Neural progenitor cell (in vitro differentiated cells): Measurements from ENCODE around the gene CELF5. TPM values are rescaled to one million over a fixed set of nuclear protein-coding genes. Genes with fewer than 3 reads are reported as not detected.

ENCODE experiments used
- DNase-seq: peaks from one replicate; pipeline ENCODE4 v3.0.0-alpha.2; 2016; ENCODE audit warnings: low spot score
- H2AFZ ChIP-seq: fragments of 200-600 bp; sonication (generic); replicated peaks from 2 replicates; pipeline ENCODE4 v1.6.1; 2016; ENCODE audit warnings: antibody characterized with exemption
- H3F3A ChIP-seq: fragments of 200-600 bp; sonication (generic); 2 replicates; pipeline ENCODE4 v1.6.1; 2016; ENCODE audit warnings: antibody characterized with exemption, low read depth
- H3K27ac ChIP-seq: fragments of 200-600 bp; sonication (generic); 2 replicates; pipeline ENCODE4 v1.5.1; 2016; ENCODE audit warnings: mild to moderate bottlenecking
- H3K27me3 ChIP-seq: fragments of 200-600 bp; sonication (generic); 2 replicates; pipeline ENCODE4 v1.6.1; 2016; ENCODE audit warnings: mild to moderate bottlenecking, moderate library complexity
- H3K36me3 ChIP-seq: fragments of 200-600 bp; sonication (generic); 2 replicates; pipeline ENCODE4 v1.5.1; 2016
- H3K4me1 ChIP-seq: fragments of 200-600 bp; sonication (generic); 2 replicates; pipeline ENCODE4 v1.6.1; 2016; ENCODE audit warnings: mixed run types
- H3K4me2 ChIP-seq: fragments of 200-600 bp; sonication (generic); 2 replicates; pipeline ENCODE4 v1.6.1; 2016
- H3K4me3 ChIP-seq: fragments of 200-600 bp; sonication (generic); 2 replicates; pipeline ENCODE4 v1.5.1; 2016
- H3K79me2 ChIP-seq: fragments of 200-600 bp; sonication (generic); 2 replicates; pipeline ENCODE4 v1.6.1; 2016; ENCODE audit warnings: low read depth
- H3K9ac ChIP-seq: fragments of 200-600 bp; sonication (generic); 2 replicates; pipeline ENCODE4 v1.6.1; 2016
- H3K9me3 ChIP-seq: fragments of 200-600 bp; sonication (generic); 2 replicates; pipeline ENCODE4 v1.5.1; 2016; ENCODE audit warnings: low read depth
- H4K20me1 ChIP-seq: fragments of 200-600 bp; sonication (generic); 2 replicates; pipeline ENCODE4 v1.6.1; 2016; ENCODE audit warnings: low read depth
- H3K27ac Mint-ChIP-seq: 3 replicates; pipeline ENCODE4 v1.8.0; 2021; ENCODE audit warnings: mixed read lengths
- H3K27me3 Mint-ChIP-seq: 2 replicates; pipeline ENCODE4 v1.8.0; 2022; ENCODE audit warnings: low read depth, mild to moderate bottlenecking, inconsistent platforms, moderate library complexity, mixed read lengths; ENCODE audit not compliant: insufficient read depth
- H3K36me3 Mint-ChIP-seq: 3 replicates; pipeline ENCODE4 v1.8.0; 2021; ENCODE audit warnings: mixed read lengths
- H3K4me1 Mint-ChIP-seq: 3 replicates; pipeline ENCODE4 v1.8.0; 2021; ENCODE audit warnings: mixed read lengths
- H3K4me3 Mint-ChIP-seq: 3 replicates; pipeline ENCODE4 v1.8.0; 2021; ENCODE audit warnings: mild to moderate bottlenecking, moderate library complexity, mixed read lengths
- H3K9me3 Mint-ChIP-seq: 3 replicates; pipeline ENCODE4 v1.8.0; 2020; ENCODE audit warnings: mixed read lengths
- CTCF ChIP-seq: fragments of 200-600 bp; sonication (generic); IDR thresholded peaks from 2 replicates; pipeline ENCODE4 v1.5.1; 2017; ENCODE audit warnings: antibody characterized with exemption, mild to moderate bottlenecking
- EZH2 ChIP-seq: fragments of 200-600 bp; sonication (generic); IDR thresholded peaks from 2 replicates; pipeline ENCODE4 v1.6.1; 2017; ENCODE audit warnings: antibody characterized with exemption, mild to moderate bottlenecking, moderate library complexity
- EZH2phosphoT487 ChIP-seq: fragments of 200-600 bp; sonication (generic); IDR thresholded peaks from 2 replicates; pipeline ENCODE4 v1.6.1; 2017; ENCODE audit warnings: antibody characterized with exemption
- total RNA-seq: library from RNA; depleted of rRNA; stranded (reverse); fragments of >200 nt; gene quantifications from 2 replicates; pipeline ENCODE4 v1.2.3, GENCODE V29; 2015; ENCODE audit warnings: low replicate concordance

CELF5 gene
- total RNA-seq, 1 donor from 2014 or later: 7.9 TPM

- H3K4me2 ChIP-seq: no peak within 1 kb of the TSS
- H3K27me3 ChIP-seq: no peaks in the 10 kb centered on the region
- TF ChIP-seq EZH2 (no peak), CTCF (no peak), EZH2phosphoT487 (no peak)
These were observed 46.0 kb upstream of the CELF5 start, which contains the start of gene S1PR4 for GRCh38 chr19:3178377-3178972. S1PR4 (plus strand) TSS chr19:3178769; CDS start chr19:3178793, 24 bp downstream.

DNA sequence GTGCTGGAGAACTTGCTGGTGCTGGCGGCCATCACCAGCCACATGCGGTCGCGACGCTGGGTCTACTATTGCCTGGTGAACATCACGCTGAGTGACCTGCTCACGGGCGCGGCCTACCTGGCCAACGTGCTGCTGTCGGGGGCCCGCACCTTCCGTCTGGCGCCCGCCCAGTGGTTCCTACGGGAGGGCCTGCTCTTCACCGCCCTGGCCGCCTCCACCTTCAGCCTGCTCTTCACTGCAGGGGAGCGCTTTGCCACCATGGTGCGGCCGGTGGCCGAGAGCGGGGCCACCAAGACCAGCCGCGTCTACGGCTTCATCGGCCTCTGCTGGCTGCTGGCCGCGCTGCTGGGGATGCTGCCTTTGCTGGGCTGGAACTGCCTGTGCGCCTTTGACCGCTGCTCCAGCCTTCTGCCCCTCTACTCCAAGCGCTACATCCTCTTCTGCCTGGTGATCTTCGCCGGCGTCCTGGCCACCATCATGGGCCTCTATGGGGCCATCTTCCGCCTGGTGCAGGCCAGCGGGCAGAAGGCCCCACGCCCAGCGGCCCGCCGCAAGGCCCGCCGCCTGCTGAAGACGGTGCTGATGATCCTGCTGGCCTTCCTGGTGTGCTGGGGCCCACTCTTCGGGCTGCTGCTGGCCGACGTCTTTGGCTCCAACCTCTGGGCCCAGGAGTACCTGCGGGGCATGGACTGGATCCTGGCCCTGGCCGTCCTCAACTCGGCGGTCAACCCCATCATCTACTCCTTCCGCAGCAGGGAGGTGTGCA, 45.3 kb upstream of the CELF5 start:
- no peaks in the 10 kb centered on the region for H3K4me1 Mint-ChIP-seq
- no peaks in the 10 kb centered on the region for H3K79me2 ChIP-seq
- no peaks in the 10 kb centered on the region for H3F3A ChIP-seq
- no peak overlapping the region for H3K4me3 ChIP-seq
- TF ChIP-seq CTCF: no peak
- no peak for TF ChIP-seq EZH2phosphoT487
- TF ChIP-seq EZH2: no peak
- H3K9me3 ChIP-seq: no peaks in the 10 kb centered on the region
- no peak overlapping the region for H3K9ac ChIP-seq
- peaks cover 2% of the 10 kb centered on the region for H3K27me3 Mint-ChIP-seq
- H2AFZ ChIP-seq: no peak overlapping the region
- no peaks in the 10 kb centered on the region for H4K20me1 ChIP-seq
- H3K27me3 ChIP-seq: no peaks in the 10 kb centered on the region
- no peak overlapping the region for H3K4me2 ChIP-seq
- no peaks in the 10 kb centered on the region for H3K9me3 Mint-ChIP-seq
- no peak overlapping the region for H3K27ac Mint-ChIP-seq
- DNase-seq: no peak
- H3K36me3 ChIP-seq: no peaks in the 10 kb centered on the region
- H3K27ac ChIP-seq: no peak overlapping the region
- no peaks in the 10 kb centered on the region for H3K4me1 ChIP-seq
- H3K4me3 Mint-ChIP-seq: no peak overlapping the region
- H3K36me3 Mint-ChIP-seq: no peaks in the 10 kb centered on the region

More at GRCh38 chr19:3178377-3178972, 46.0 kb upstream of the CELF5 start, which contains the start of gene S1PR4:
- Mint-ChIP-seq H3K4me3 (no peak within 1 kb of the TSS), H3K9me3 (no peaks in the 10 kb centered on the region), H3K36me3 (no peaks in the 10 kb centered on the region), H3K27me3 (no peaks in the 10 kb centered on the region), H3K4me1 (no peaks in the 10 kb centered on the region), H3K27ac (no peak within 1 kb of the TSS)
- Histone ChIP-seq H2AFZ (no peak within 1 kb of the TSS), H3K4me1 (no peaks in the 10 kb centered on the region), H4K20me1 (no peaks in the 10 kb centered on the region), H3K79me2 (no peaks in the 10 kb centered on the region), H3K4me3 (no peak within 1 kb of the TSS), H3K36me3 (no peaks in the 10 kb centered on the region), H3K27ac (no peak within 1 kb of the TSS), H3F3A (no peaks in the 10 kb centered on the region), H3K9me3 (no peaks in the 10 kb centered on the region), H3K9ac (no peak within 1 kb of the TSS)
- no peak for DNase-seq

GRCh38 chr19:3179739-3180293, 44.6 kb upstream of the CELF5 start:
- H4K20me1 ChIP-seq: no peaks in the 10 kb centered on the region
- Mint-ChIP-seq H3K27ac (no peak overlapping the region), H3K4me3 (no peak overlapping the region), H3K27me3 (peaks cover 5% of the 10 kb centered on the region), H3K4me1 (no peaks in the 10 kb centered on the region), H3K36me3 (no peaks in the 10 kb centered on the region), H3K9me3 (no peaks in the 10 kb centered on the region)
- H3F3A ChIP-seq: no peaks in the 10 kb centered on the region
- no peak overlapping the region for H3K4me2 ChIP-seq
- no peaks in the 10 kb centered on the region for H3K9me3 ChIP-seq
- DNase-seq: no peak
- no peak overlapping the region for H3K9ac ChIP-seq
- H3K4me1 ChIP-seq: no peaks in the 10 kb centered on the region
- no peaks in the 10 kb centered on the region for H3K27me3 ChIP-seq
- no peaks in the 10 kb centered on the region for H3K79me2 ChIP-seq
- no peak overlapping the region for H3K27ac ChIP-seq
- no peak overlapping the region for H3K4me3 ChIP-seq
- TF ChIP-seq EZH2phosphoT487 (no peak), CTCF (no peak), EZH2 (no peak)
- H3K36me3 ChIP-seq: no peaks in the 10 kb centered on the region
- H2AFZ ChIP-seq: no peak overlapping the region
